Measurements from ENCODE around the gene RUNX1.

The RUNX1 gene

GRCh38 chr21:34791776-34792503 lies 257.2 kb downstream of the RUNX1 start:
- no peak for DNase-seq

GRCh38 chr21:34790834-34791233 lies 258.3 kb downstream of the RUNX1 start:
- no peak for DNase-seq

- DNase-seq = no peak
Observed at GRCh38 chr21:34790341-34790740, 258.8 kb downstream of the RUNX1 start.

- no peak for DNase-seq
Observed at GRCh38 chr21:34788879-34789278, 260.2 kb downstream of the RUNX1 start.

GRCh38 chr21:34783815-34784214 lies 265.3 kb downstream of the RUNX1 start:
- DNase-seq = no peak

GRCh38 chr21:34782506-34783360 lies 266.4 kb downstream of the RUNX1 start:
- peak in 1 of 51 donors; percentile 12 for DNase-seq

GRCh38 chr21:34781526-34781925 lies 267.6 kb downstream of the RUNX1 start:
- DNase-seq = no peak

- DNase-seq = no peak
Observed at GRCh38 chr21:34779860-34780259, 269.2 kb downstream of the RUNX1 start.

- DNase-seq = no peak
Observed at GRCh38 chr21:34775793-34776192, 273.3 kb downstream of the RUNX1 start.

GRCh38 chr21:34774750-34775149 lies 274.4 kb downstream of the RUNX1 start:
- no peak for DNase-seq

GRCh38 chr21:34771512-34772028 lies 277.5 kb downstream of the RUNX1 start:
- no peak for DNase-seq

GRCh38 chr21:34770576-34770975 lies 278.5 kb downstream of the RUNX1 start:
- no peak for DNase-seq

- DNase-seq = no peak
Observed at GRCh38 chr21:34768326-34768725, 280.8 kb downstream of the RUNX1 start.

GRCh38 chr21:34766862-34767261 lies 282.2 kb downstream of the RUNX1 start:
- no peak for DNase-seq

GRCh38 chr21:34765619-34766018 lies 283.5 kb downstream of the RUNX1 start:
- no peak for DNase-seq

- DNase-seq = no peak
Observed at GRCh38 chr21:34764715-34765284, 284.3 kb downstream of the RUNX1 start.

GRCh38 chr21:34762786-34763185 lies 286.3 kb downstream of the RUNX1 start:
- no peak for DNase-seq

GRCh38 chr21:34761758-34762330 lies 287.3 kb downstream of the RUNX1 start:
- no peak for DNase-seq

GRCh38 chr21:34754690-34755647 lies 294.1 kb downstream of the RUNX1 start:
- no peak for DNase-seq

GRCh38 chr21:34748862-34749261 lies 300.2 kb downstream of the RUNX1 start:
- DNase-seq = no peak
